Cardiac muscle cell (in vitro differentiated cells and primary cell): ENCODE data around the gene LAMC1. TPM values are rescaled to one million over a fixed set of nuclear protein-coding genes. Genes with fewer than 3 reads are reported as not detected.

Experiments used
- DNase-seq, 2 donors: peaks; one replicate each; pipeline versions ENCODE4 v3.0.0 to v3.0.0-alpha.2; 2010 to 2017; ENCODE audit warnings: low read depth in 1 of 2, low spot score in 1 of 2
- H3K27ac ChIP-seq: fragments of 200-600 bp; sonication (generic); 2 replicates; pipeline ENCODE4 v1.5.1; 2016
- H3K27me3 ChIP-seq: fragments of 200-600 bp; sonication (generic); 2 replicates; pipeline ENCODE4 v1.6.0; 2016; ENCODE audit warnings: control low read depth
- H3K36me3 ChIP-seq: fragments of 200-600 bp; sonication (generic); 2 replicates; pipeline ENCODE4 v1.5.1; 2016; ENCODE audit warnings: control low read depth
- H3K4me1 ChIP-seq: fragments of 200-600 bp; sonication (generic); 2 replicates; pipeline ENCODE4 v1.8.1; 2017; ENCODE audit warnings: low read depth, mild to moderate bottlenecking, mixed run types
- H3K4me3 ChIP-seq: fragments of 200-600 bp; sonication (generic); 2 replicates; pipeline ENCODE4 v1.5.1; 2016; ENCODE audit warnings: mild to moderate bottlenecking
- H3K9me3 ChIP-seq: fragments of 200-600 bp; sonication (generic); 2 replicates; pipeline ENCODE4 v1.5.1; 2017; ENCODE audit warnings: low read depth, mild to moderate bottlenecking, control low read depth
- CTCF ChIP-seq: IDR thresholded peaks from 2 replicates; pipeline ENCODE4 v1.5.1; 2012; ENCODE audit warnings: low read depth, mild to moderate bottlenecking, low read length
- polyA plus RNA-seq: library from polyadenylated mRNA; unstranded; fragments of >200 nt; fragmentation: Nextera tagmentation; extraction: Ambion mirVana; gene quantifications from 2 replicates; pipeline ENCODE4 v1.2.1, GENCODE V29; 2016
- total RNA-seq: library from RNA; depleted of rRNA; stranded (reverse); fragments of >200 nt; gene quantifications from 2 replicates; pipeline ENCODE4 v1.2.3, GENCODE V29; 2016

The LAMC1 gene
- total and polyA plus RNA-seq, 2 experiments from 2014 or later: 66.4 to 329 TPM

DNA sequence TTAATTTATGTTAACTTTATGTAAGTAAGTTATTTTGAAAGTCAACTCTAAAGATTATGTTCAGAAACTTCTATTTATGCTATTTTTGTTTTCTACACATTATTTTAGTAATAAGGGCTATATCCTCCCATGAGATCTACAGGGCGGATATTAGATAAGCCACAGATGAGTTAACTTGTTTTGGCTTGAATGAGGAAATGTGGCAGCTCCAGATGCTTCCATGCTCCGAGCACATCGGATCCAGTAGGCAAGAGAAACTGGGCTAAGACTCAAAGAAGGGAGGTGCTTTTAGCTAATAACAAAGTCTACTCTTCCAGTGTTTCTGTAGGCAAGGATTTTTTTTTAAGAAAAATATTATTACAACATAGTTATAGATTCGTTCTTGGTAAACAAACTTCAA, 20.0 kb upstream of the LAMC1 start:
- H3K4me1 ChIP-seq: no peaks in the 10 kb centered on the region
- H3K4me3 ChIP-seq: no peak overlapping the region
- H3K27me3 ChIP-seq: no peaks in the 10 kb centered on the region
- H3K36me3 ChIP-seq: no peaks in the 10 kb centered on the region
- no peak for TF ChIP-seq CTCF
- no peaks in the 10 kb centered on the region for H3K9me3 ChIP-seq
- no peak overlapping the region for H3K27ac ChIP-seq
- DNase-seq: peak in 1 of 2 donors; percentile 75

- Histone ChIP-seq H3K27me3 (no peaks in the 10 kb centered on the region), H3K4me3 (no peak overlapping the region), H3K9me3 (no peaks in the 10 kb centered on the region), H3K27ac (no peak overlapping the region), H3K4me1 (no peaks in the 10 kb centered on the region), H3K36me3 (no peaks in the 10 kb centered on the region)
- no peak for TF ChIP-seq CTCF
- DNase-seq: no peak
Observed at GRCh38 chr1:183004141-183004540, 19.1 kb upstream of the LAMC1 start.

DNA sequence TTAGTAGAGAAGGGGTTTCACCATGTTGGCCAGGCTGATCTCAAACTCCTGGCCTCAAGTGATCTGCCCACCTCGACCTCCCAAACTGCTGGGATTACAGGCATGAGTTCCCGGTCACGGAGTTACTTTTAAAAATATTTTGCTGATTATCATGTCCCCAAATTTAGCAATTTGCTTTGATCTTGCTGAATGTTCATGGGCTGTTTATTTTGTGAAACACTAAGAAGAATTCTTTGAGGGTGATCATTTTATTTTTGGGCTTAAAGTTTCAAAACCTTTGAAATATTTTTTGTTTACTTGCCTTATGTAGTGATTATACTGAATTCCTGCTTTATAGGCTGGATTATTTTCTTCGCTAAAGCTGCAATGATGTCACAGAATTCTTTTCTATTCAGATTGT, 11.4 kb upstream of the LAMC1 start:
- Histone ChIP-seq H3K27me3 (no peaks in the 10 kb centered on the region), H3K4me1 (no peaks in the 10 kb centered on the region), H3K27ac (no peak overlapping the region), H3K9me3 (no peaks in the 10 kb centered on the region), H3K36me3 (no peaks in the 10 kb centered on the region), H3K4me3 (no peak overlapping the region)
- no peak for DNase-seq
- no peak for TF ChIP-seq CTCF

- Histone ChIP-seq H3K9me3 (no peaks in the 10 kb centered on the region), H3K27me3 (no peaks in the 10 kb centered on the region), H3K4me3 (no peak overlapping the region), H3K27ac (no peak overlapping the region), H3K36me3 (no peaks in the 10 kb centered on the region), H3K4me1 (no peaks in the 10 kb centered on the region)
- DNase-seq: no peak
- no peak for TF ChIP-seq CTCF
Observed at GRCh38 chr1:183012301-183012994, 10.8 kb upstream of the LAMC1 start.

GRCh38 chr1:183019139-183019740, 4.0 kb upstream of the LAMC1 start:
- Histone ChIP-seq H3K27ac (no peak overlapping the region), H3K4me3 (no peak overlapping the region), H3K27me3 (no peaks in the 10 kb centered on the region), H3K4me1 (no peaks in the 10 kb centered on the region), H3K9me3 (no peaks in the 10 kb centered on the region), H3K36me3 (no peaks in the 10 kb centered on the region)
- no peak for TF ChIP-seq CTCF
- no peak for DNase-seq
